Hematopoietic multipotent progenitor cell treated with erythropoietin and hydrocortisone succinate and interleukin-3 and kit ligand, for 4 days (in vitro differentiated cells): Measurements from ENCODE around the gene PDE11A.

ENCODE experiments used
- DNase-seq: peaks from one replicate; pipeline ENCODE4 v3.0.0-alpha.2; 2015

PDE11A gene

GRCh38 chr2:177810906-177811305 lies 261.7 kb downstream of the PDE11A start:
- peak; percentile 42 for DNase-seq

DNA sequence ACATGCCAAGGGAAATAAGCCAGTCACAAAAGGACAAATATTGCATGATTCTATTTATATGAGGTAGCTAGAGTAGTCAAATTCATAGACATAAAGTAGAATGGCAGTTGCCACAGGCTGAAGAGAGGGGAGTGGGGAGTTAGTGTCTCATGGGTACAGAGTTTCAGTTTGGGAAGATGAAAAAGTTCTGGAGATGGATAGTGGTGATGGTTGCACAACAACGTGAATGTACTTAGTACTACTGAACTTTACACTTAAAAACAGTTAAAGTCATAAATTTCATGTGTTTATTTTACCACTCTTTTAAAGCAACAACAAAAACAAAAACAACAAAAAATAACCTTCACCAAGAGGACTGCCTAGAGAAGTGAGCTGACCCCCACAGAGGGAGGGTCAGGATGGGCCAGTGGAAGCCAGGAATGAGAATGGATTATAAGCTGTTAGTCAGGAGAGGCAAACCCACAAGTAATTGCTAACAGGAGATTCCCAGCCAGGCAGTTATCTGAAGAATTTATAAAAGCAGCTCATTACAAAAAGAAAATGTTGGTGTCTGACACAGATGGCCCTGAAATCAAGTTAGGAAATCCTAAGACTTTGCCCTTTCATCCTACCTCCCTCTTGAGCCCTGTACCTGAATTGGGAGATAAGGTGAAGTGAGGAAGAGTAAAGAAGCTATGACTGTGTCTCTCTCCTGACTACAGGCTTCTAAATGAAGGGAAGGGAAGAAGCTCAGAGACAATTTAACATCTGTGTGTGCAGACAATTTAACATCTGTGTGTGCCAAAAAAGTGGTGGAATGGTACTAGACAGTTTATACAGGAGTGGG lies 263.4 kb downstream of the PDE11A start:
- no peak for DNase-seq

- DNase-seq = no peak
Measured at GRCh38 chr2:177806025-177806424, 266.6 kb downstream of the PDE11A start.

- DNase-seq = peak; percentile 57
Measured at GRCh38 chr2:177799531-177799930, 273.0 kb downstream of the PDE11A start.

GRCh38 chr2:177797808-177798207 lies 274.8 kb downstream of the PDE11A start:
- DNase-seq = no peak

GRCh38 chr2:177796654-177797415 lies 275.7 kb downstream of the PDE11A start:
- no peak for DNase-seq

GRCh38 chr2:177796011-177796410 lies 276.6 kb downstream of the PDE11A start:
- no peak for DNase-seq

GRCh38 chr2:177785143-177785542 lies 287.4 kb downstream of the PDE11A start:
- DNase-seq = peak; percentile 66

- DNase-seq = no peak
Measured at GRCh38 chr2:177784745-177785067, 287.9 kb downstream of the PDE11A start.

DNA sequence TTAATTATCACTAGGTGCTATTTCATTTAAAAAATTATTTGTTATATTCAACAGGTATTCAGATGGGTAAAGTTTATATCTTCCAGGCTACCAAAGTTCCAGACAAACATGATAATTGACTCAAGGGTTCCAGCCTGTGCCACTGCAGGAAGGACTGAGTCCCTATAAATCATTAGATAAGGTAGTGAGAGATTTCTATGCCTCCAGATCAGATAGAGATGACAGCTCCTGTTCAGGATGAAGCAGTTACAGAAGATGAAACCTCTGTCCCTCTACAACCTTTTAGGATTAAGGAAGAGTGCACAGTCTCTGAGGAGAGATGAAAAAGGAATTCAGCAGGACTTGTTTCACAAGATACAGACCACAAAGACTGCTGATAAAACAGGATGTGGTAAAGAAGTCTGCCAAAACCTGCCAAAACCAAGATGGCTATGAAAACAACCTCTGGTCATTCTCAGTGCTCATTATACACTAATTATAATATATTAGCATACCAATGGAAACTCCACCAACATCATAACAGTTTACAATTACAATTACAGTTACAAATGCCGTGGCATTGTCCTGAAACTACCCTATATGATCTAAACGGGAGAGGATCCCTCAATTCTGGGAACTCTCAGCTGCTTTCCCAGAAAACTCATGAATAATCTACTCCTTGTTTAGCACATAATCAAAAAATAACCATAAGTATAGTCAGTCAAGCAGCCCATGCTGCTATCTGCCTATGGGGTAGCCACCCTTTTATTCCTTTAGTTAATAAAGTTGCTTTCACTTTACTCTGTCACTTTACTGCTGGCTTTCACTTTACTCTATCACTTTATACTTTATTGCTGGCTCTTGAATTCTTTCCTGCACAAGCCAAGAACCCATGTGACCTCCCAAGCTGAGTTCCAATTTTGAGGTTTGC lies 288.5 kb downstream of the PDE11A start:
- peak; percentile 81 for DNase-seq

DNA sequence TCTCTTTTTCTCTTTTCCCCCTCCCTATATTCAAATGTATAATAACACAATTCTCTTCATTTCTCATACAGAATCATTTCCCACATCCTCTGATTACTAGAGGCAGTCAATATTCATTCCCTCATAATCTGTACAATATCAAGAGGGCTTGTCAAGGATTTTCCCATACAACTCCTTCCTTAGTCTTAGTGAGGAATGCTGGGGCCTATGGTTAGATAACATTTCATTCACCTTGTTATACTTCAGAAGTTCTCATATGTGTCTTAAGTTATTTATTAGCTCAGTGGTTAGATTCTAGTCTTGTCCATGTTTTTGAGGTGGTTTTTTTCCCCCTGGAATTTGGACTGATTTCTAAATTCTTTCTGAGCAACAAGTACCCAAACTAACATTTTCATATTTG lies 289.5 kb downstream of the PDE11A start:
- no peak for DNase-seq

DNA sequence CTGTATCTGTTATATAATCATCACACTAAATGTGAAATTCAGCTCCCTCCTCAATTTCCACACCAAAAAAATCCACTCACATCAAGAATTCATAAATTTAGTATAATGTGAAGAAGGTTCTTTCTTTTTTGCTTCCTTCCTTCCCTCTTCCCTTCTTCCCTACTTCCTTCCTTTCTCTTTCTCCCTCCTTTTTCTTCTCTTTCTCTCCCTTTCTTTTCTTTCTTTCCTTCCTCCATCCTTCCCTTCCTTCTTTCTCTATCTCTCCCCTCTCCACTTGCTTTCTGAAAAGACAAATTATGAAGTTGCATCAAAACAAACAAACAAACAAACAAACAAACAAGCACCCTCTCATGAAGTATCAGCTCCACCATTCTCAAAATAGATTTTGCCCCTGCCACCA lies 290.0 kb downstream of the PDE11A start:
- no peak for DNase-seq

- DNase-seq = no peak
Measured at GRCh38 chr2:177778472-177778871, 294.1 kb downstream of the PDE11A start.

GRCh38 chr2:177772529-177772928 lies 300.0 kb downstream of the PDE11A start:
- DNase-seq = peak; percentile 79

DNA sequence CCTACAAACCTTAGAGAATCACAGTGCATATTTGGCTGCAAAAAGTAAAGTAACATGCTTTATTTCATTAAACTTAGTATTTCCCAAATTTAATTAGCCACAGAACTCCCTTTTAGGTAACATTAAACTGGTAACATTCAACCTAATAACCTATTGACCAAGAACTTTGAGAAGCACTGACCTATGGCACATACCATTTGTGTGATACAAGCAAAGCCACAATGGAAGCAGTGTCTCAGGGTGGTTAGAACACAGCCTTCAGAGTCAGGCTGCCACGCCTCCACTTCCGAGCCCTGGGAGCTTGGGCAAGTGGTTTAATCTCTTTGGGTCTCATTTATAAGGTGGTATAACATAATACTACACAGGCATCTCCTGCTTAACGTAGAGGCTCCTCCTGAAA lies 301.4 kb downstream of the PDE11A start:
- no peak for DNase-seq

DNA sequence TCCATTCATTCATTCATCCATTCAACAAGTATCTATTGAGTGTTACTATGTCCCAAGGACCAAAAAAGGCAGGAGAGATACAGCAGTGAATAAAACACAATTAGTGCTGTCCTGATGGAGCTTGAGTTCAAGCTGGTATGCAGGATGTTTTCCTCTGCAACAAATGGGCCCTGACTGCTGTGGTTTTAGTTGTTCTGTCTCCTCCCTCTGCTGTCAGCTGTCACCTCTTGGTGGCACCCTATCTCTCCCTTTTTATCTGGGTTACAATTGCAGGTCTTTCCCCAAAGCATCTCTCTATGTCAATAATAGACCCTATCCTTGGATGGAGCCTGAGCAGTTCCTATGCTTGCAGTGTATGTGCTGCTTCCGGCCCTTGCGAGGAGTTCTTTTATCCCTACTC lies 304.8 kb downstream of the PDE11A start:
- DNase-seq = peak; percentile 46

DNA sequence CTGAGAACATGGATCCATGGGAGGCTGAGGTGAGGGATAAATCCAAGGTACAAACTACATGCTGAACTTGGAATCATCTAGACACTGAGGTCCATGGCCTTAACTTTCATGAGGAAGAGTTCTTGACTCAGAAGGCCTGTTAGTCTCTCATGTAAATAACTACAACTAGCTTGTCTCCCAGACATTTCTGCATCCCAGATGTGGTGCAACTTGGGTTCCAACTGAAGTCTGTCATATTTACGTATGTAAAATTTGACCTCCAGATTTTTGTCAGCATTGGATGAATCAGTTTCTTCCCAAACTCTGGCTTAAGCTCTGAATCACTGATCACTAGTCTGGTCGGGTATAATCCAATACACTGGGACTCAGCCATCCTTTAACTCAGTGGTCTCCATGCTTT lies 306.9 kb downstream of the PDE11A start:
- no peak for DNase-seq

DNA sequence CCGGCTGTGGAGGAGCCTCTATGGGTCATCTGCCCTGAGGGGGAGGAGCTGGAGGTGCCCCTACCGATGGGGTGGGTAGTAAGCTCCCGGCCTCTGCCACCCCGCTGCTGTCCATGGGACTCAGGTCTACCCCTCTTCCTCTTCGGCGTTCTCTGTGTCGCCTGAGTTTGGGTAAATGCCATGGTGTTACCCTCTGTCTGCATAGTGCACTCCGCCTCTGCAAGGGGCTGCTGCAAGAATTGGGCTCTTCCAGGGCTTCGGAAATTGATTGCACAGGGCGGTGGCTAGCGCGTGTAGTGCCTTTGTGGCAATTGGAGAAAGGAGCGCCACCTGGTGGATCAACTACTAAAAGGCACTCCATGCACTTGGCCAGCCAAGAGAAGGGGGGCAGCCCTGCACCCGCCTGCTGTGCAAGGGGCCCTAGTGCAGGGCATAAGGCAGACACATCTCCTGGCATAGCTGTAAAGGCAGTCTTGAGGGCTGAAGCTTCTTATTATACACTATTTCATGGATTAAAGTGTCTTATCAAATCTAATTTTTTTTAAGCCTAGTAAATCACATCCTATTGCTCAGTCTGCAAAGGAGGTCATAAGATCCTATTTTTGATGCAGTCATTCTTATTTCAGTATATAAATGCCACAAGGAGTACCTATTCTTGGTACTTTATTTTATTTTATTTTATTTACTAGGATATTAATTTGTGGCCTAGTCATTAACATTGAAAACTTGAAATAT lies 308.9 kb downstream of the PDE11A start:
- DNase-seq = peak; percentile 92

GRCh38 chr2:177759443-177759842 lies 313.1 kb downstream of the PDE11A start:
- DNase-seq = no peak

DNA sequence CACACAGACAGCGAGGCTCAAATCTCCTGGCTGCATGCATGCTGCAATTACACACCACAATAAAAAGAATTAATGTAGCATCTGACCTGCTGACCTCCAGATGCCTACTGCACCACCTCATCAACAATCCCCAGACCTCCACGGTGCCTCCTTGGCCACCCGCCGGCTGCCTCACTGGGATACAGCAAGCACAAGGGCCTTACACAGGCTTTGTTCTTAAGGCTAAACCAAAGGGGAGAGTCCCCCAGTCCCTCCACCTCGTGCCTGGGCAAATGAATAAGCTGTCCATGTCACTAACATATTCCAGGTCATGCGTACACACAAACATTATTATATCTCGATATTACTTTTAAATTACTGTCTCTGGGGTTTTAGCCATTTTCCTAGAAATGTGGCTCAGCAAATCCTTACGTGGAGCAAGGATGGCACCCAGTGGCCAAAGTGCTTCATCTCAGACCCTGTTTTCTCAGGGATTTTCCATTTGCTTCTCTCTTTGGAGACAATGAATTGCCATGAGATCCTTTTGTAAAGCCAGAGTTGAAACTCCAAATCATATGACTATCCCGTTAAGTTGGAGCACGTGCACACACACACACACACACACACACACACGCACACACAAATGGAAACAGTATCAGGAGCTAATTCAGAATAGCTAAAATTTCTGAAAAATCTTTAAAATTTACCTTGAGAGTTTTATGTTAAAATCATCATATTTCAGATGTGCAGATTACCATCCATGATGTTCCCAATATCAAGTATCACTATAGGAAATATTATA lies 313.8 kb downstream of the PDE11A start:
- DNase-seq = peak; percentile 64

DNA sequence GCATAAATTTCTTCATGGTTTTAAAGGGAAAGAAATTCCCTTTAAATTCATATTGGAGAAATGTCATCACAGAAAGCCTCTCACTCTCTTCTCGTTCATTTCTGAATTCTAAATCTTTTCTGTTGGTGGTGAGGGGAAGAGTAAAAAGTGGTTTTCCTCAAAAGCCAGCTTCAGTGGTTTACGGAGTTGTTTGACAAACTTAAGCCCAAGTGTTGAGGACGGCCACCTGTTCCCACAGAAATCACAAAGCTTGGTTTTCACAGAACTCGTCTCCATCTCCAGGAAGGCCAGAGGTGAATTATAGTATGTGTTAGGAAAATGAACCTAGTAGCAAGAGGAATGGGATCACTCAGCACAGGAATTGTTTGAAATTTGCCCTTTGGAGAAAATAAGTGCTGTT lies 316.2 kb downstream of the PDE11A start:
- no peak for DNase-seq

GRCh38 chr2:177754492-177754873 lies 318.1 kb downstream of the PDE11A start:
- no peak for DNase-seq
